22Rv1 (cell line): ENCODE results near the gene HDAC5.
"Not testable (repeated sequence)": the region's sequence is repeated elsewhere in the genome, so short reads cannot be mapped to it uniquely, and the experiment has no call there.

ENCODE experiments used
- ZFX ChIP-seq: fragments of 450-650 bp; IDR thresholded peaks from 2 replicates; pipeline ENCODE4 v1.6.1; 2017; ENCODE audit warnings: antibody characterized with exemption, borderline replicate concordance
- TF ChIP-seq, protein P1 (sequence below): fragments of 450-650 bp; IDR thresholded peaks from 2 replicates; pipeline ENCODE4 v1.5.1; 2017; ENCODE audit warnings: mild to moderate bottlenecking

- TF ChIP-seq, protein P1, sequence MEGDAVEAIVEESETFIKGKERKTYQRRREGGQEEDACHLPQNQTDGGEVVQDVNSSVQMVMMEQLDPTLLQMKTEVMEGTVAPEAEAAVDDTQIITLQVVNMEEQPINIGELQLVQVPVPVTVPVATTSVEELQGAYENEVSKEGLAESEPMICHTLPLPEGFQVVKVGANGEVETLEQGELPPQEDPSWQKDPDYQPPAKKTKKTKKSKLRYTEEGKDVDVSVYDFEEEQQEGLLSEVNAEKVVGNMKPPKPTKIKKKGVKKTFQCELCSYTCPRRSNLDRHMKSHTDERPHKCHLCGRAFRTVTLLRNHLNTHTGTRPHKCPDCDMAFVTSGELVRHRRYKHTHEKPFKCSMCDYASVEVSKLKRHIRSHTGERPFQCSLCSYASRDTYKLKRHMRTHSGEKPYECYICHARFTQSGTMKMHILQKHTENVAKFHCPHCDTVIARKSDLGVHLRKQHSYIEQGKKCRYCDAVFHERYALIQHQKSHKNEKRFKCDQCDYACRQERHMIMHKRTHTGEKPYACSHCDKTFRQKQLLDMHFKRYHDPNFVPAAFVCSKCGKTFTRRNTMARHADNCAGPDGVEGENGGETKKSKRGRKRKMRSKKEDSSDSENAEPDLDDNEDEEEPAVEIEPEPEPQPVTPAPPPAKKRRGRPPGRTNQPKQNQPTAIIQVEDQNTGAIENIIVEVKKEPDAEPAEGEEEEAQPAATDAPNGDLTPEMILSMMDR: not testable (repeated sequence)
- not testable (repeated sequence) for TF ChIP-seq ZFX
Observed at GRCh38 chr17:44120281-44120680, 3.2 kb downstream of the HDAC5 start.
